ENCODE results near the gene EFNA2. TPM values are rescaled to one million over a fixed set of nuclear protein-coding genes. Genes with fewer than 3 reads are reported as not detected.
"Not testable (repeated sequence)": the region's sequence is repeated elsewhere in the genome, so short reads cannot be mapped to it uniquely, and the experiment has no call there.

Gene EFNA2
- total RNA-seq, 2 experiments from 2014 or later: not detected

DNA sequence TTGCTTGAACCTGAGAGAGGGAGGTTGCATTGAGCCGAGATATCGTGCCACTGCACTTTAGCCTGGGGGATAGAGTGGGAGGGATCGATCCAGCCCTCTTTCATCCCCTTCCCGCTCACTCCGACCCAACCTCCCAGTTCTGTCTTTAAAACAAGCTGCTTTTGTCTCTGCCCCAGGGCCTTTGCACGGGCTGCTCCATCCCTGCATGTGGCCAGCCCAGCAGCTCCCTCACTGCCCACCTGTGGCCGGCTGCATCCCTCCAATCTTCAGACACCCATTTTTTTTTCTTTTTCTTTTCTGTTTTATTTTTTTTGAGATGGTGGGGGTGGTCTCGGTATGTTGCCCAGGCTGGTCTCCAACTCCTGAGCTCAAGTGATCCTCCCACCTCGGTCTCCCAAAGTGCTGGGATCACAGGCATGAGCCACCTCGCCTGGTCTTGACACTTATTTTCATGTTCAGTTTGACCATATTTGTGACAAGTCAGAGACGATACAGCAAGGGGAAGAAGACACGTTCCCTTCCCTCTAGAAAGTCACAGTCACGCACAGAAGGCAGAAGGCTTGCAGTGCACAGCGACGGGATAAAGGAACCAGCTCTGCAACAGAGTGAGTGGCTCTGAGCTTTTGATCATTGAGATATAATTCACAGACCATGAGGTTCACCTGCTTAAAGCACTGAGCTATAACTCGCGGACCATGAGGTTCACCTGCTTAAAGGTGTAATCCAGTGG is 31.8 kb downstream of the EFNA2 start:
- H3K4me3 Mint-ChIP-seq: no peak overlapping the region
- H3K36me3 Mint-ChIP-seq: no peaks in the 10 kb centered on the region

DNA sequence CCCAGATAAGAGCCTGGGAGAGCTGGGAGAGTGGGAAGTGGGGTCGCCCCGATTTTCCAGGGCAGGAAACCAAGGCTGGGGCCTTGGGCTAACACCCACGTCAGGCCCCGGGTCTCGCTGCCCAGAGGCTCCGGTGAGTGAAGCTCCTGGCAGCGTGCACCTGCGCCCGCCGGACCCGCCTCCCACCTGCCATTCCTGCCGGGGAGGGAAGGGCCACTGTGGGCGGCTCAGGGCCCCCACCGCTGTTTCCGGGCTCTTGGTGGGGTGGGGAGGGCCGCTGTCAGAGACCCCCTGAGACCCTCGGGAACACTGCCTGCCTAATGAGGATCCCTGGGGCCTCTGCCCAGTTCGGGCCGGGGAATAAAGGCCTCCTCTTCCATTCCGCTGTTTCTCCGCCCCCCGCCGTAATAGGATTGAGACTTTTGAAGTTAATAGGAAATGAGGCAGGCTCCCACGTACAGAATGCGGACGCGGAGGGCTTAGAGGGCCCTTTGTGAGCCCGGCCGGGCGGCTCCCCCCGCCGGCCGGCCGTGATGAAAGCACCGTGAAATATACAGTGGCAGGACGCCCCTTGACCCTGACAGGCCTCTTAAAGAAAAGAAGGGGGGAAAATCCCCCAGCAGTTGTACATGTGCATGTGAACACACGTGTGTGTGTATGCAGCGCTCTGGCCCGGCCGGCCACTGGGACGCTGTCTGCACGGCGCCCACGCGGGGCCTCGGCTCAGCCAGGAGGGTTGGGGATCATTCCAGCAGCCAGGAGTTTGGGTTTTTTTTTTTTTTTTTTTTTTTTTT is 33.2 kb downstream of the EFNA2 start:
- no peak for DNase-seq
- Mint-ChIP-seq H3K27ac (no peak overlapping the region), H3K36me3 (no peaks in the 10 kb centered on the region), H3K4me3 (no peak overlapping the region), H3K9me3 (no peaks in the 10 kb centered on the region), H3K27me3 (peaks cover 72% of the 10 kb centered on the region), H3K4me1 (no peaks in the 10 kb centered on the region)

More for the DNA sequence above, 31.8 kb downstream of the EFNA2 start:
- DNase-seq: no peak
- H3K9me3 Mint-ChIP-seq: no peaks in the 10 kb centered on the region
- no peaks in the 10 kb centered on the region for H3K4me1 Mint-ChIP-seq
- peaks cover 66% of the 10 kb centered on the region for H3K27me3 Mint-ChIP-seq
- H3K27ac Mint-ChIP-seq: no peak overlapping the region

DNA sequence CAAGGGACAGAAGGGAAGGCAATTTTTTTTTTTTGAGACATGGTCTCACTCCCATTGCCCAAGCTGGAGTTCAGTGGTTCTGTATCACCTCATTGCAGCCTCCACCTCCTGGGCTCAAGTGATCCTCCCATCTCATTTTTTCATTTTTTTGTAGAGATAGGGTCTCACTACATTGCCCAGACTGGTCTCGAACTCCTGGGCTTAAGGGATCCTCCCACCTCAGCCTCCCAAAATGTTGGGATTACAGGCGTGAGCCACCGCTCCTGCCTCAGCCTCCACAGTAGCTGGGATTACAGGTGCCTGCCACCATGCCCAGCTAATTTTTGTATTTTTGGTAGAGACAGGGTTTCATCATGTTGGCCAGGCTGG is 34.6 kb downstream of the EFNA2 start:
- not testable (repeated sequence) for H3K27ac Mint-ChIP-seq, H3K9me3 Mint-ChIP-seq, H3K4me3 Mint-ChIP-seq, H3K36me3 Mint-ChIP-seq, H3K4me1 Mint-ChIP-seq, DNase-seq
- peaks cover 75% of the 10 kb centered on the region for H3K27me3 Mint-ChIP-seq

DNA sequence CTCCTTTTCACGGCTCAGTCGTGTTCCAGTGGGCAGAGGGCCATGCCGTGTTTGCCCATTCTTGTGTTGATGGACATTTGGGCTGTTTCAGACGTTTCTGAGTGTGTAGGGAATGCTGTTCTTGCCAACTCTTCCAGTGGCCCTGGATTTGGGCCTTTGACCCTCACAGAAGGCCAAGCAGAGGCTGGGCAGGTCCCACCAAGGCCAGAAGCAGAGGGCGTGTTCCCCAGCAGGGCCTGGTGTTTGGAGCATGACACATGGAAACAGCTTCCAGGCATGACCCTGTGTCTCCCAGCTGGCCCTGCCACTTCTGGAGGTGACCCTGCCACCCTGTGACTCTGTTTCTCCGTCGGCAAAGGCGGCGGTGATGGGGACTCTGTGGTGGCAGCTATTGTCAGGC is 35.9 kb downstream of the EFNA2 start:
- no peak for DNase-seq
- no peak overlapping the region for H3K27ac Mint-ChIP-seq
- no peaks in the 10 kb centered on the region for H3K9me3 Mint-ChIP-seq
- H3K36me3 Mint-ChIP-seq: no peaks in the 10 kb centered on the region
- H3K27me3 Mint-ChIP-seq: peaks cover 71% of the 10 kb centered on the region
- no peak overlapping the region for H3K4me3 Mint-ChIP-seq
- peaks cover 1% of the 10 kb centered on the region for H3K4me1 Mint-ChIP-seq

DNA sequence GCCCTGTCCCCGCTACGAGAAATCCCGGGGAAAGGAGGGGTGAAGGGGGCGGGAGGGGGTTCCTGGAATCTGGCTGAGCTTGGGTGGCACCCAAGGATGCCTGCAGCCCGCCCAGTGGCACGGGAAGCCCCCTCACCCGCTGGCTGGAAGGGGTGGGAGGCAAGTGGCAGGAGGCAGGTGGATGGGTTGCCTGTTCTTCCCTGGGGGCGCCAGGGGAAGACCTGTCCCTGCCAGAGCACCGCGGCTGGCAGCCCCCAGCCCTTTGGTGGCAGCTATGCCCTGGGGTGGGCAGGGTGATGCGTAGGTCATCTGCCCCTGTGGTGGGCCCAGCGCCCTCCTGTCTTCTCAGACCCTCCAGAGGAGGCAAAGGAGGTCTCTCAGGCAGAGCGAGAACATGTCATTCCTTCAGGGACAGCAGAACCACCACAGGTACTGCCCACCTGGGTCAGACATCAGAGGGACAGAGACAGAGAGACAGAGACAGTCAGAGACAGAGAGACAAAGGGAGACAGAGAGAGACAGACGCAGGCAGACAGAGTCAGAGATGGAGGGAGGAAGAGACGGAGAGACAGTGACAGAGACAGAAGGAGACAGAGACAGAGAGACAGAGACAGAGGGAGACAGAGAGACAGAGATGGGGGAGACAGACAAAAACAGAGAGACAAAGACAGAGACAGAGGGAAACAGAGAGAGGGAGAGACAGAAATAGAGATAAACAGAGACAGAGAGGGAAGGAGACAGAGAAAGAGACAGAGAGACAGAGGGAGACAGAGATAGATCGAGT is 36.7 kb downstream of the EFNA2 start:
- no peak overlapping the region for H3K4me3 Mint-ChIP-seq
- no peaks in the 10 kb centered on the region for H3K36me3 Mint-ChIP-seq
- DNase-seq: no peak
- H3K27me3 Mint-ChIP-seq: peaks cover 64% of the 10 kb centered on the region
- no peak overlapping the region for H3K27ac Mint-ChIP-seq
- H3K4me1 Mint-ChIP-seq: peaks cover 1% of the 10 kb centered on the region
- no peaks in the 10 kb centered on the region for H3K9me3 Mint-ChIP-seq

- peaks cover 1% of the 10 kb centered on the region for H3K4me1 Mint-ChIP-seq
- H3K9me3 Mint-ChIP-seq: no peaks in the 10 kb centered on the region
- no peaks in the 10 kb centered on the region for H3K36me3 Mint-ChIP-seq
- no peak overlapping the region for H3K4me3 Mint-ChIP-seq
- H3K27ac Mint-ChIP-seq: no peak overlapping the region
- no peak for DNase-seq
- H3K27me3 Mint-ChIP-seq: peaks cover 49% of the 10 kb centered on the region
Measured at GRCh38 chr19:1324249-1324805, 38.7 kb downstream of the EFNA2 start.

DNA sequence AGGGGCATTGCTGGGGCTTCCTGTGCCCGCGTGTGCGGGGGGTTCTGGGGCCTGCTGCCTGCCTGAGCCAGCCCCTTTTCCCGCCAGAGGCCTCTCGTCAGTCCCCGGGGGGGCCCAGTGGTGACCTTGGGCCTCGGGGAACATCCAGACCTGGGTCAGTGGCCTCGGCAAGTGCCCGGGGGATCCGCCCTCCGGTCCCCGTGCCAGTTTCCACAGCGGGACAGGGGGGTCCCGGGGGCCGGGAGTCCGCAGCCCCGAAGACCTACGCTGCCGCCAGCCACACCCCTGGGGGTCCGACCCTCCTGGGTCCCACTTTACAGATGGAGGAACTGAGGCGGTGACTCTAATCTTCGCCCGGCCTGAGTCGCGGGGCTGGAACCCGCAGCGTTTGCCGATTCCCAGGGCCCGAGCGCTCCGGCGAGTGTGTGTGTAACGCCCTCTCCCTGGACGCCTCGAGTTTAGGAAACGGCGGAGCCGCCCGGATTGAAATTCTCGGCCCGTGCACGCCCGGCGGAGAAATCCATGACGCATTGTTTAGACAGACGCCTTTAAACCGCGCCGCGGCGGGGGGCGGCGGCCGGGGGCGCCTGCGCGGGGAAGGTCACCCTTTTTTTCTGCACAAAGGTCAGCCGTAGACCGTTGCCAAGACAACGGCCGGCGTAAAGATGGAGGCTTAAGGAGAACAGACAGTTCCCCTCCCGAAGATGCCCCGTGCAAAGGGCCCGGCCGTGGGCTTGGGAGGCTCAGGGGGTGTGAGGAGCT is 39.3 kb downstream of the EFNA2 start:
- no peak overlapping the region for H3K27ac Mint-ChIP-seq
- H3K36me3 Mint-ChIP-seq: no peaks in the 10 kb centered on the region
- DNase-seq: peak; percentile 67
- peaks cover 1% of the 10 kb centered on the region for H3K4me1 Mint-ChIP-seq
- no peaks in the 10 kb centered on the region for H3K9me3 Mint-ChIP-seq
- peaks cover 42% of the 10 kb centered on the region for H3K27me3 Mint-ChIP-seq
- peak overlapping the region; percentile 63 for H3K4me3 Mint-ChIP-seq

DNA sequence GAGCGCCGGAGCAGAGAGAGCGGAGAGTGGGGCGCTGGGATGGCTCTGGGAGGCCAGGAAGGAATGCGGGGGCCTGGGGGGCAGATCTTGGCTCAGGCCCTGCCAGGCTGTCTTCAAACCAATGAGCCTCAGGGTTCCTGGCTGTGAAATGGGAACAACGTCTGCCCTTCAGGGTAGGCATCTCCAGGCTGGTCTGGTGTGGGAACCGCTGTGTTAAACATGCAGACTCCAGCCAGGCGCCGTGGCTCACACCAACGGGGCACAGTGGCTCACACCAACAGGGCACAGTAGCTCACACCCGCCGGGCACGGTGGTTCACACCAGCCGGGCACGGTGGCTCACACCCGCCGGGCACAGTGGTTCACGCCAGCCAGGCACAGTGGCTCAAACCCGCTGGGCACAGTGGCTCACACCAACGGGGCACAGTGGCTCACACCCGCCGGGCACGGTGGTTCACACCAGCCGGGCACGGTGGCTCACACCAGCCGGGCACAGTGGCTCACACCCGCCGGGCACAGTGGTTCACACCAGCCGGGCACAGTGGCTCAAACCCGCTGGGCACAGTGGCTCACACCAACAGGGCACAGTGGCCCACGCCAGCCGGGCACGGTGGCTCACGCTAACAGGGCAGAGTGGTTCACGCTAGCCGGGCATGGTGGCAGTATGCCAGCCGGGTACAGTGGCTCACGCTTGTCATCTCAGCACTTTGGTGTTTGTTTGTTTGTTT is 40.1 kb downstream of the EFNA2 start:
- Mint-ChIP-seq H3K27me3 (peaks cover 46% of the 10 kb centered on the region), H3K27ac (no peak overlapping the region), H3K36me3 (no peaks in the 10 kb centered on the region), H3K4me3 (peak overlapping the region; percentile 63), H3K4me1 (peaks cover 1% of the 10 kb centered on the region), H3K9me3 (no peaks in the 10 kb centered on the region)
- DNase-seq: no peak

DNA sequence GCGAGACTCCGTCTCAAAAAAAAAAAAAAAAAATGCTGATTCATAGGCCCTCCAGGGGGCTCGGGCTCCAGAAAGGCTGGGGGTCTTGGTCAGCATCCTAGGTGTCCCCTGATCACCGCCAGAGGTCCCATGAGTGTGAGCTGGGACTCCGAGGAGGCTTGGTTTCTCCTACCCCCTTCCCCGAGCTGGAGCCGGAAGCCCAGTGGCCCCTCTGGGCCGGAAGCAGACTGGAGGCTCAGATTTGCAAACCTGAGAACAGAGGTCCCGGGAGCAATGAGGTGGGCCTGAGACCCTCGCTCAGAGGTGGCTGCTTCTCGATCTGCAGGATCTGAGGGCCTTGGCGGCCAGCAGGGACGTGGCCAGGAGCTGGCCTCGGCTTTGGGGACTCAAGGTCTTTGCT is 41.5 kb downstream of the EFNA2 start:
- H3K36me3 Mint-ChIP-seq: no peaks in the 10 kb centered on the region
- no peak for DNase-seq
- no peak overlapping the region for H3K4me3 Mint-ChIP-seq
- peaks cover 1% of the 10 kb centered on the region for H3K4me1 Mint-ChIP-seq
- no peak overlapping the region for H3K27ac Mint-ChIP-seq
- H3K9me3 Mint-ChIP-seq: no peaks in the 10 kb centered on the region
- H3K27me3 Mint-ChIP-seq: peaks cover 35% of the 10 kb centered on the region

DNA sequence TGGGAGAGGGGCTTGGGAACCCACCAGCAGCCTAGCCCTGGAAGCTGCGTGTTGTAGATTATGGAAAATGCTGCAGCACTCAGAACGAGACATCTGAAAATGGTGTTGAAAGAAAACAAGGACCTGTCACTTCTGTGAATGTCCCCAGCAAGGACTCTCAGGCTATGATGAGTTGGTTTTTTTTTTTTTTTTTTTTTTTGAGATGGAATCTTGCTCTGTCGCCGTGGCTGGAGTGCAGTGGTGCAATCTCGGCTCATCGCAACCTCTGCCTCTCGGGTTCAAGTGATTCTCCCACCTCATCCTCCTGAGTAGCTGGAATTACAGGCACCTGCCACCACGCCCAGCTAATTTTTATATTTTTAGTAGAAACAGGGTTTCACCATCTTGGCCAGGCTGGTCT is 46.5 kb downstream of the EFNA2 start:
- not testable (repeated sequence) for DNase-seq, H3K9me3 Mint-ChIP-seq, H3K36me3 Mint-ChIP-seq, H3K4me3 Mint-ChIP-seq, H3K27ac Mint-ChIP-seq, H3K4me1 Mint-ChIP-seq, H3K27me3 Mint-ChIP-seq

DNA sequence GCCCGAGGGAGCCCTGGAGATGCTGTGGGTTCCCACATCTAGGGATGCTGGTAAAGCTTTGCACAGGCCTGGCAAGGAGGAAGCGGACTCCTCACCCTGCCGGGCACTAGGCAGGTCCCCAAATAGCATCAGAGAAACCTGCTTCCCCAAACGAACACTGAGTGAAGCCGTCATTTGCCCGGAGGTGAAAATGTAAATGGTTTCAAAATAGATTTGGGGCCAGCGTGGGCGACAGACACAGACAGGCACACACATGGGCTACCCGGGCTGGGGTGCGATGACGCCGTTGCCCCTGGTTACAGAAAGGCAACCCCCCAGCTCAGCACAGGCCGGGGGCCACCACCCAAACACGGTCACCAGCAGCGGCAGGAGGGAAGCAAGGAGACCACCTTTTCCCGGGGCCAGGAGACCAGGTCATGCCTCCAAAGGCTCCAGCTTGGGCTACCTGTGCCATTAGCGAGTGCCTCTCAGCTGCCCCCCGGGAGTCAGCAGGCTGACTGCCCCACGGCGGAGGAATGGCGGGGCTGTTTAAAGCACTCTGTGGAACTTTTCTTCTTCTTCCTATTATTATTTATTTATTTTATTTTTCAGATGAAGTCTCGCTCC is 50.5 kb downstream of the EFNA2 start:
- Mint-ChIP-seq H3K36me3 (no peaks in the 10 kb centered on the region), H3K27me3 (no peaks in the 10 kb centered on the region), H3K9me3 (no peaks in the 10 kb centered on the region), H3K4me3 (no peak overlapping the region), H3K27ac (no peak overlapping the region), H3K4me1 (no peaks in the 10 kb centered on the region)
- DNase-seq: no peak

DNA sequence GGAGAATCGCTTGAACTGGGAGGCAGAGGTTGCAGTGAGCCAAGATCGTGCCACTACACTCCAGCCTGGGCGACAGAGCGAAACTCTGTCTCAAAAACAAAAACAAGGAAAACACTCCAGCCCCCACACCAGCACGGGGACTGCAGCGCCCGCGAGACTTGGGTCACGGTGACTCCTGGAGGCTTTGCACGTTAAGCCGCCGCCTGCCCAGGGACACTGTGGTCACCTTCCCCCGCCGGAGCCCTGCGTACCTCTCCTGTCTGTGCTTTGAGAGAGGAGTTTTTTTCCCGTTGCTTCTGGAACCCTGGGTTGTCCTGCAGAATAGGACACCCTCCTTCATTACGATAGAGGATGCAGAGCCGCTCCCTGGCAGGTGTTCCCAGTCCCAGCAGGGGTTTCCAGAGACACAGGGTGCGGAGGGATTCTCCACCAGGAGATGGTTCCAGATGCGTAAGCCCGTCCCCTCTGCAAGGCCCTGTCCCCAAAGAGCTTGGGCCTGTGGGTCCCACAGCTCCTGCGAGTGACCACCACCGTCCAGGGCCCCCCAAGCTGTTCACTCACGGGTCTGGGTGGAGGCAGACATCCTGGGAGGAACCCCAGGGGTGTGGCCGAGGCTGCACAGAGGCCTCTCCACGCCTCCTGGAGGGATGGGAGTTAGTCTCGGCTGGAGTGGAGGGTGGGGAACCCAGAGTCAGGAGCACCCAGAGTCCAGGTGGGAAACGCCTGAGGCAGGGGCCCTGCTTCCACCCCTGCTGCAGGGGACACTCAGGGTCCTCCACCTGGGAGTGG is 55.2 kb downstream of the EFNA2 start:
- H3K4me3 Mint-ChIP-seq: no peak overlapping the region
- H3K9me3 Mint-ChIP-seq: no peaks in the 10 kb centered on the region
- H3K27ac Mint-ChIP-seq: no peak overlapping the region
- no peaks in the 10 kb centered on the region for H3K27me3 Mint-ChIP-seq
- H3K4me1 Mint-ChIP-seq: peaks cover 7% of the 10 kb centered on the region
- no peaks in the 10 kb centered on the region for H3K36me3 Mint-ChIP-seq
- DNase-seq: no peak

DNA sequence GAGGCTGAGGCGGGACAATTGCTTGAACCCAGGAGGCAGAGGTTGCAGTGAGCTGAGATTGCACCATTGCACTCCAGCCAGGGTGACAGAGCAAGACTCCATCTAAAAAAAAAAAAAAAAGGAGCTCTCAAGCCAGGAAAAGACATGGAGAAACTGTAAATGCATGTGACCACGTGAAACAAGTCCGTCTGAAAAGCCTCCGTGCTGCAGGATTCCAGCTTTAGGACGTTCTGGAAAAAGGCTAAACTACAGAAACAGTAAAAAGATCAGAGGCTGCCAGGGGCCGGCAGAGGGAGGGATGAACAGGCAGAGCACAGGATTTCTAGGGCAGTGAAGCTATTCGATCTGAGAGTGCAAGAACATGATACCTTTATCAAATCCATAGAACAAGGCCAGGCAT is 57.4 kb downstream of the EFNA2 start:
- no peaks in the 10 kb centered on the region for H3K27me3 Mint-ChIP-seq
- H3K27ac Mint-ChIP-seq: no peak overlapping the region
- peaks cover 7% of the 10 kb centered on the region for H3K4me1 Mint-ChIP-seq
- no peak for DNase-seq
- no peaks in the 10 kb centered on the region for H3K36me3 Mint-ChIP-seq
- H3K4me3 Mint-ChIP-seq: no peak overlapping the region
- H3K9me3 Mint-ChIP-seq: no peaks in the 10 kb centered on the region
